GM21528 (cell line): ENCODE measurements around the gene SPOCD1.

ENCODE experiments used
- ATAC-seq: cut with Tn5 transposase; IDR thresholded peaks from one replicate; pipeline ENCODE4 v1.9.1; 2021; ENCODE audit warnings: mild to moderate bottlenecking, moderate library complexity; ENCODE audit not compliant: unreplicated experiment, low FRiP score

The SPOCD1 gene

DNA sequence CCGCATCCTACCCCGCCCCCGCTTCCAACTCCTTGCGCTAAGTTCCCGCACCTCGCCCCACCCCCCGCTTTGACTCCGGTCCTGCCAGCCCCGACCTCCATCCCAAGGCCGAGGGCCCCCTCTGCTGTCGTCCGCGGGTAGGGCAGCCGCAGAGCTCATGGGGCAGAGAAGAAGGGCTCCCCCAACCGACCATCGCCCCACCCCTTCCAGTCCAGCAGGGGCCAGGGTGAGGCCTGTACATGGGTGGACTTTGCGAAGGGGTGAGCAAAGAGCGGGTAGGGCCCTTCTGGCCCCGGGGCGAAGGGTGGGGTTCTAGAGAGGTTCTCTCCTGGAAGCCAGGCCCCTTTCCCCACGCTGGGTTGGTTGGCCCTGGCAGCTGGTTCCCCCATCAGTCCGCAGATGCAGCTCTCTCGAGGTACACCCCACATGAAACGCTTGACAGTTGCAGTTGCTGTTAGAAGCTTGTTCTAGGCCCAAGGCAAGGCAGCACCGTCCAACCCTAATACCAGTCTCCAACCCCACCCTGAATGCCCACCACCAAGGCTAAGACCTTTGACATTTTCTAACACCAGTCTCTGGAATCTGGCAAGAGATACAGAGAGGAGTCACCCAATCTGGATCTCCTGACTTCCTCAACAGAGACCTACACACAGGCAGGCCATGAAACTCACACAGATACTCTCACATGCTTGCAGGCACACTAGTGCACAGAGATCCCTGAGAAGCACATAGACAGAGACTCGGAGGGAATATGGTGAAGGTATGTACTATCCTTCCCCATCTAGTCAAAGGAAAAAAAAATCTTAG is 26.4 kb downstream of the SPOCD1 start:
- ATAC-seq = no peak

DNA sequence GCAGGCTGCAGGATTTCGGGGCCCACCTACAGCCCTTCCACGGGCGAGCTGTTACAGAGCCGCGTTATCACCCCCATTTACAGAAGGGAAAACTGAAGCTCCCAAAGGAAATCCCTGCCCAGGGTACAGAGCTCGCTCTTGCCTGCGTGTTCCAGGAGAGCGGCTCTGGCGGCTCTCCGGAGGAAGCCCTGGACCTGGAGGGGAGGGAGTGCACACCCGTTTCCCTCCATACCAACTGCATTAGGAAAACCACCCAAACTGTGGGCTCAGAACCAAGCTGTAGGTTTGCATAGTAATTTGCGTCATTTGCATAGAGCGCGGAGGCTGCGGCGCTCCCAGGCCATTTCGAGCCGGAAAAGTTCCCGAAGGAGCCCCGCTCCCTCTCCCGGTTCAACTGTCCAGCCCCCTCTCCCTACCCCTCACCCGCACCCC is 27.0 kb downstream of the SPOCD1 start:
- no peak for ATAC-seq

DNA sequence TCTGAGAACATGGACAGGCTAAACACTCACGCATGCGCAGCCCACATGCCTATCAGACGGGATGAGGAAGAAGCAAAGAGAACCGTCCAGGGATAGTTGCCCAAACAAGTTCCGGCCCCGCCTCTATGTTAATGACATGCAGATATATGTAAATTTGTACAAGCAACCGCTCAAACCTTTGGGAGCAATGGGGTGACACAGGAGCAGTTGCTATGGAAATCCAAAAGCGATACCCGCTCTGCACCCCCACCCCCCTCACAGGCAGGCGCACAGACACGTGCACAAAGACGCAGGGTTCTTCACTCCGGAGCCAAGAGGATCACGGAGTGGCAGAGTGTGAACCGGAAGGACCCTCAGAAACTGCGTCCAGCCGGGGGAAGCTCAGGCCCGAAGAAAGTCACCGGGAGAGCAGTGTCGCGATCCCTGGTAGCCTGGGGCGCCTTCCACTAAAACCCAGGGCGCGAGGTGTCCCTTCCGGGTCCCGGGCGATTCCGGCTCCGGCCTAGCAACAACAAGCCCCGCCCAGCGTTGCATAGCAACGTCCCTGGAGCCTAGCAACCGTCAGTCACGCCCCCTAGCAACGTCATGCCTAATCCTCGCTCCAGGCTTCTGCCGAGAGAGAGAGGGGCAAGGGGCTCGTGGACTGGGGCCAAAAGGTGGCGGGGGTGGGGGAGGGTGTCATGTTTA is 27.5 kb downstream of the SPOCD1 start:
- peak; percentile 68 for ATAC-seq

DNA sequence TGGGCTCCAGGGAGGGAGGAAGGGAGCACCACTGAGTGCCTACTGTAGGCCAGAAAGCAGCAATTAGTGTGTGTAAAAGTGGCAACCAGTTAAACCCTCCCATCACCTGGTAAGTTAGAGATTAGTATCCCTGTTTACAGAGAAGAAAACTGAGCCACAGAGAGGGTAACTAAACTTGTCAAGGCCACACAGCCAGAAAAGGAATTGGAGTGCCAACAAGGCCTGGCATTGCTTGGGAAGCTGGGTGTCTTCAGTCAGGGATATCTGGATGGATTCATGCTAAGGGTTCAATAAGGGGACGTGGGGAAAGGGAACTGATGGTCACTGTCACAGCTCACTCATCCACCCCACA is 28.1 kb downstream of the SPOCD1 start:
- ATAC-seq = no peak

DNA sequence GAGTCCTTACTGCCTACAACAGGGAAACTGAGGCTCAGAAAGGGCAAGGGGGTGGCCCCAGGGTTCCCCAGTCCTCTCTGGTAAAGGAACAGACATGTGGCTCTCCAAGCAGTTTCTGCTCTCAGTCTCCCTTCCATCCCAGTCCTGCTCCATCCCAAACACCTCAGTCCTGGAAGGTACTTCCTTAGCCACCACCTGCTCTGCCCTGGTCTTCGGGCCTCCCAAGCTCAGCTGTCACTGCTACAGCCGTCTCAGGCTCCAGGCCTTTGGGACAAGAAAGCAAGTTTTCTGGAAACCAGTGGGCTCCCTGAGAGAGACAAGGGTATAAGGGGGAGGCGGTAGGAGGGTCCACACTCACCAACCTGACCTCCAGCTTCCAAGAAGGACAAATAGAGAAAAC is 28.6 kb downstream of the SPOCD1 start:
- ATAC-seq = no peak

DNA sequence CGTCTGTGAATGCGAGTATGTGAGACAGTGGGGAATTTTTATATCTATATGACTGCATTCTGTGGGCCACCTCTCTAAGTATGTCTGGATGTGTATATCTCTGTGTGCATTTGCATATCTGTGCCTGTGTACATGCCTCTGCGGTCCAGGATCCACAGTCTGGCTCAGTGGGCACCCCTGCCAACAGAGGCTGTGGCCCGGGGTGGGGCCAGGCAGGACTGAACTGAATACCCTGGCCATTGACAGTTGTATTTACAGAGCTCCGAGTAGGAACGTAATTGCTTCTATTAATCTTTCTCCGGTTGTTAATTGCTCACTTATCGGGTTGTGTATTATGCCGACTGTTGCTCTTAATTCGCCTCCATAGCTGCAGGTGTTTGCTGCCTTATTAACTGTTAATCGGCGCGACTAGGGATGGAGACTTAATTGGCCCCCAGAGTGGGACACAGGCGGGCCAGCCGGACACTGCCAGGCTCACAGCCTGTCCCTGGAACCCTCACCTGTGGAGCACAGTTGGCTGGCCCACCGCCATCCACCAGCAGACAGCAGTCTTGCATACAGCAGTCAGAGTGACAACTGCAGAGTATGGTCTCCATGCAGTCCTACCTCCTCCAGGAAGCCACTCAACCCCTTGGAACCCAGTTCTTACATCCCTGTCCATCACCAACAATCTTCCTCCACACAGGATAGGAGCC is 29.3 kb downstream of the SPOCD1 start:
- no peak for ATAC-seq

DNA sequence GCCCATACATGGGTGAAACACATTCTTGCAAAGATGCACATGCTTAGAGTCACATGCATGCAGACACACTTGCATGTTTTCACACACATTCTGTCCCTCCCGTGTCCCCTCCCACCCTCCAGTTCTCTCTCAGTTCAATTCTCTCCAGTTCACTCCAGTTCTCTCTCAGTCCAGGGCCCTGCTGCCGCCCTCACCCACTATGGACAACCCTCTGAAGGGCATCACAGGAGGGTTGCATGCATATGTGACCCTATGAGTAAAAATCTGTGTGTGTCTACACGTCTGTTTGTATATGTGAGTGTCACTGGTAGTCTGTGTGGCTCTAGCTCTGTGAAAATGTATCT is 29.9 kb downstream of the SPOCD1 start:
- no peak for ATAC-seq

DNA sequence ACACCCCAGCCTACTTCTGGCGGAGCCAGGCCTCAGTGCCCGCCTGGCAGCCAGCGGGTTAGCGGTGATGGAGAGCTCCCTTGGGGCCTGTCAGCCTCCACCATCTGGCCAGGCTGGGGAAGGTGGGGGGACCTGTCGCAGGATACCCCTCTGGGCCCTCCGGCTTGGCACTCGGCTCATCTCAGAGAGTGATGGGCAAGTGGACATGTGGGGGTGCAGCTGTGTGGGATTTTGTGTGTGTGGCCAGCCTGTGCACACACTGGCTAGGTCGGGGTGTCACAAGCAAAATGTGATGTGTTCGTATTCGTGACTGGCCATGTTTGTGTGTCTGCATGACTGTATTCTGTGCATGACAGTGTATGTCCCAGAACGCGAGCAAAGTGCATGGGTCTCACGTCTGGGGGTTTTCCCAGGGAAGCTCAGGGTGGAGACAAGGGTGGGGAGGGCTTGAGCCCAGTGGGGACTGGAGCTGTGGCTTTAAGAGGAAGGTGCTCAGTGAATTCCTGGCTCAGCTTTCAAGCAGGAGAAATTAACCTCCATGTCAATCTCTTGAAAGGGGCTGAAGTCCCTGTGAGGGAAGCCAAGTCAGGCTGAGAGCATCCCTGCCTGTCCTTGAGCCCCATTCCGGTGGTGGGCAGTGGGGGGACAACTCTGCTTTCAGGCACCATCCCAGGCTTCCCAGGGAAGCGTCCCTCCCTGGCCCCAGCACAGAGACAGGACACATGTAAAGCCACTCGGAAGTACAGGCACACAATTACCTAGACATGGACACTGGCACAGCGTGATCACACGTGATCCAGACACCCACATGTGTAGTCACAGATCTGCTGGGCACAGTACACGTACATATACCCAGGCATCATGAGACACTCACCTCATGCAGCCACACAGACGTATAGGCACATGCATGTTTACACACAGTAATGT is 30.5 kb downstream of the SPOCD1 start:
- ATAC-seq = no peak

DNA sequence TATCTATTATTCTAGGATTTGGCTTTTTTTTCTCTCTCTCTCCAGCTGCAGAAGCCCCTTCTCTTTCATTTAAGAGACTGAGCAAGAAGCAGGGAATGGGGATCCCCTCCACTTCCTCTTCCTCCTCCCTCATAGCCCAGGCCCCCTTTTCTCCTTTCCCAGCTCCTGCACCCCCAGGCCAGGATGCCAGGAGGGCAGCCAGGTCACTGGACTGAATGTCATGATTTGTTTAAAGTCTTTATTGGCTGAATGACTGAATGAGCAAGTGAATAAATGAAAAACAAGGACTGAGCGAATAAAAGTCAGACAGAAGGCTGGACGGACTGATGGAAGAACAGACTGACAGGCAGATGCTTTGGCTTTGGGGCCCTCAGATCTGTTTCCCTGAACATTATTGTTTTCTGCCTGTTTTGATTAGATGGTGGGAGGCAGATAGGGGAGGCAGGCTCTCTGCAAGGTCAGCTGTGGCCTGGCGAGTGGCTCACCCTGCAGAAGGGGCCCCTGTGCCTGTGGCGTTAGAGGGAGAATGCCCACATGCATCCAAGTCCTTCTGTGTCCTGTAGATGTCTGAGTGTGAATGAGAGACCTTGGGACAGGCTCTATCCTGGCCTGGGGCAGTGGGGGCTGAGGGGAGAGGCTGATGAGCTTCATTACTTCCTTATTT is 31.3 kb downstream of the SPOCD1 start:
- no peak for ATAC-seq

DNA sequence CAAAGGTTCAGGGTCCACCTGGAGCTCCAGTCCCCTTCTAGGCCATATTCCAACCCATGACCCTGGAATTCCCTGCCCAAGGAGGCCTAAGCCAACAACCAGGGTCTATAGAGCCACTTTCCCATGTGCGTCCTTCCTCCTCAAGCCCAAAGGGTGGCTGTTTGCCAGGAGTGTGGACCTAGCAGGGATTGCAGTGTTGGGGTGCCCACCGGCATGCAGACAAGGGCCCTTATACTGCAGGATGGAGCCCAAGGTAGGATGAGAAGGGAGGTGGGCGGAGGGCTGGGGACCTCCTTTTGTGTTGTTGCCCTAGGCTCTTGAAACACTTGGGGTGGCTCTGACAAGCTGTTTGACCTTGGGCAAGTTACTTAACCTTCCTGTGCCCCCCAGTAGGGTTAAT is 32.0 kb downstream of the SPOCD1 start:
- ATAC-seq = no peak

DNA sequence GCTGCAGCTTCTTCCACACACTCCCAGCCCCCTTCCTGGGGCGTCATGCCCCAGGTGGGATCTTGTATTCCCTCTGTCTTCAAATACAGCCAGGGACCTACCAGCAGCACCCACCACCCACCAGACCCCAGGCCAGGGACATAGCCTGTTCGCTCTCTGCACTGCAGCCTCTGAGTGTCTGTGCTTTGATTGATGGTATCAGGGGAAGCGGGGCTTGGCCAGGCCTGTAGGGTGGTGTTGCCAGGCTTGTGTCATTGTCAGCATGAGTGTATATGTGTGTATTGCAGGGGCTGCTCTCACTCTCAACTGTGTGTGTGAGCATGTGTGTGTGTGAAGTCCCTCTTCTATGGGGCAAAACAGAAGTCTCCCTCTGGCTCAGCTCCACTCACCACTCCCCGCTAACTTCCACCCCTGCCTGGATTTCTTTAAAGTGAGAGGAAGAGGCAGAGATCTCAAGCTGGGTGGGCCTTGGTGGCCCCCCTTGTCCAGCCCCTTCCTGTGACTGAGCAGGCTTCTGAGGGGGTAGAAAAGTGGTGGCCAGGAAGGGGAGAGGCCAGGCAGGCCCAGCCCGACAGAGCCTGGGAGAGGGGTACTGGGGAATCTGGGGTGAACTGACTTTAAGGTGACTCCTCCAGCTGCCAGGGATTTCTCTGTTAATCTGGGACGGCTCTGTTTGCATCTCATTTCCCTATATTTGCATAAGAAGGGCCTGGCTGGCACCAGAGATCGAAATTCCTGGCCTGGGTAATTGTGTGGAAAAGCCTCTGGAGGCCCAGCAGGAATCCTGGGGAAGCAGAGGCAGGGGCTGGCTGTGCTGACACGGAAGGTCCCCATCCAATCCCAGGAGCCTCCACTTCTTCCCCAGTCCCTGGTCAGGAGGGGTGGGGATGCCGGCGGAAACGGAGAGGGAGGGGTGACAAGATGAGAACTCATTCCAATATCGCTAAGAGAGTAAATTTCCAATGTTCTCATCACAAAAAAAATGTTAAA is 33.1 kb downstream of the SPOCD1 start:
- no peak for ATAC-seq

DNA sequence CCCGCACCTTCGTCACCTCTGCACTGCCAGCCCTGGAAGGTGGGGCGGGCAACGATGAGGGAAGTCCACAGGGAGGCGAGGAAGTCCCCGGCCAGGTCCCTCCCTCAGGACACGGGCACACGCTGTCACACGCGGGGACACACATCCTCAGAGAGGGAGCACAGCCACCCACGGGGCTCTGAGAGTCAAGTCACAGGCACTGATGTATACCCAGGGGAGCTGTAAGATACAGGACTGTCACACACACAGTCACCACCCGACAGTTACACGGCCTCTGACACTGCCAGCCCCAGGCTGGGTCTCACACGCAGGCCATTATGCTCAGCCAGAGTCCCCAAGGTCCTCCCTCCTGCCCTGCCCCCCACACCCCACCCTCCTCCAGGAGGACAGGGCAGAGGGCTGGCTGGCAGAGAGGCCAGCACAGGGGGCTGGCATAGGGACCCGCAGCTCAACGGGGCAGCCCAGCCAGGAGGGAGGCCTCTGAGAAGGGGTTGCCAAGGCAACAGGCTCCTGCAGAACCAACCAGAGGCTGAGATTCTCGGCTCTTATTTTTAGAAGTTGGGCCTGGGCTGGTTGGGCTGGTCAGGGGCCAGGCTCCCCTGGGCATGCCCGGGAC is 34.0 kb downstream of the SPOCD1 start:
- ATAC-seq = no peak

DNA sequence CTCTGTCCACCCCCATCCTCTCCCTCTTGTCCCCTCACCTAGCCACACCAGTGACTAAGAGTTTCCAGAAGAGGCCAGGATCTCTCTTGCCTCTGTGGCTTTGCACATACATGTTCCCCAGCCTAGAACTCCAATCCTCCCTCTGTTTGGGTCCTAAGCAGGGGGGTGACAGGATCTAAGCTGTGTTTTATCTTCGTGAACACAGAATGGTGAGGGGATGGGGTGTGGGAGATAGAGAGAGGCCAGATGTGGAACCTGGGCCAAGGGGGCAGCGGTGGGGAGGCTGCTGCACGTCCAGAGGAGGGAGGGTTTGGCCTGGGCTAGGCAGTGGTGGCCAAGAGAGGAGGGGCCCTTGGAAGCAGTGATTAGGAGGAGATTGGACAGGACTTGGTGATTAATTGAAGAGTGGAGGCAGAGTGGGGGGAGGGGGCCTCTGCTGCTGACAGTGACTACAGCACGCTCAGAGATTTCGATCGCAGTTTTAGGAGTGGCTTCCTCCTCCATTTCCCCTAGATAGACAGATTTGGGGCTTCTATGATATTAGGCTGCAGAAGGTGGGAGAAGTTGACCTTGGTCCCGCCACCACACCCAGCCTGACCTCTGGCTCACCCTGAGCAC is 34.6 kb downstream of the SPOCD1 start:
- no peak for ATAC-seq

DNA sequence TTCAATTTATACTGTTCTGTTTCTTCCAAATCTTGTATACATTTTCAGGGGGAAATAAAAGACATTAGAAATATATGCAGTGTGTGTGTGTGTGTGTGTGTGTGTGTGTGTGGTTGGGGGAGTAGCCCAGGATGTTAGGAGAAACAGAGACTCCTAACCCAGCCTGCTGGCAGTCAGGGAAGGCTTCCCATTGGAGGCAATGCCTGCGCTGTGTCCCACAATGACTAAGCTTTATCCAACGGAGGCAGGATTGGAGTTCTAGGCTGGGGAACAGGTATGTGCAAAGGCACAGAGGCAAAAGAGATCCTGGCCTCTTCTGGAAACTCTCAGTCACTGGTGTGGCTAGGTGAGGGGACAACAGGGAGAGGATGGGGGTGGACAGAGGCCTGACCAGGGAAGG is 35.2 kb downstream of the SPOCD1 start:
- no peak for ATAC-seq

DNA sequence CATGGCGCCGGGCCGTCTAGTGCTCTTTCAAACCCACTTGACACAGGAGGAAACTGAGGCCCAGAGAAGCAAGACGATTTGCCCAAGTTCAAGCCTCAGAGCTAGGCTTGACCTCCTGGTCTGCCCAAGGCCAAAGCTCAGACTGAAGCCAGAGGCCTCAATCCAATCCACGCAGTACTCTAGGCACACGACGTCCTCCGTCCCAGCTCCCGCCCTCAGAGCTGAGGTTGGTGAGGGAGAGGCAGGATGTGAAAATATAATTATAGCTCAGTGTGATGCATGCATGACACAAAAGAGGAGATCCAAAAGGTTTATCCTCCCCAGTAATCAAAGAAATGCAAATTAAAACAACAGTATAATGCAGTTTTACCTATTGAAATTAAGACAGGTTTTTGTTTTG is 36.1 kb downstream of the SPOCD1 start:
- no peak for ATAC-seq

DNA sequence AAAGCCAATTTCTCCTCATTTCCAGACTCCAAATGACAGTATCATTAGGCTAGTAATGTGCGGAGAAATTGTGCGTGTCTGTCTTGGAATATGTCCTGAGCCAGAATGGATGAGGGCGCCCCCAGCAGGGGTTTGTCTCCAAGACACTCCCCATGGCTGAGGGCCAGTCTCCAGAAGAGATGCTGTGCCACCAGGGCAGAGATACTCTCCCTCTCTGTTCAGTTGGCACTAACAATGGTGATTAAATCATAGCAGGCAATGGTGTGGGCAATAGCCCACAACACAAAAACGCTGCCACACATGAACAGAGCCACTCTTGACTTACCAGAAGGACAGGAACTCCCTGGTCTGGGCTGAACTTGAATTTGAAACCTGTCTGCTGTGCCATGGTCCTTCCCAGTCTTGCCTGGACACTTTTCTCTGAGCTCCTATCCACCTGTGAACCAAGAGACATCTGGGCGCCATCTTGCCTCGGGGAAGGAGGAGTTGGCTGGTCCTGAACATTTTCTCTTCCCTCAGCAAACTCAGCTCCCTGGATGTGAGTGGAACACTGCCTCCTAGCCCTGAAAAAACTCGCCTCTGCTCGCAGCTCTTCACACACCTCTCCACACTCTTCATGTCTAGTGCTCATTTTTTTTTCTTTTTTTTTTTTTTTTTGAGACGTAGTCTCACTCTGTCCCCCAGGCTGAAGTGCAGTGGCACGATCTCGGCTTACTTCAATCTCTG is 36.9 kb downstream of the SPOCD1 start:
- ATAC-seq = no peak

DNA sequence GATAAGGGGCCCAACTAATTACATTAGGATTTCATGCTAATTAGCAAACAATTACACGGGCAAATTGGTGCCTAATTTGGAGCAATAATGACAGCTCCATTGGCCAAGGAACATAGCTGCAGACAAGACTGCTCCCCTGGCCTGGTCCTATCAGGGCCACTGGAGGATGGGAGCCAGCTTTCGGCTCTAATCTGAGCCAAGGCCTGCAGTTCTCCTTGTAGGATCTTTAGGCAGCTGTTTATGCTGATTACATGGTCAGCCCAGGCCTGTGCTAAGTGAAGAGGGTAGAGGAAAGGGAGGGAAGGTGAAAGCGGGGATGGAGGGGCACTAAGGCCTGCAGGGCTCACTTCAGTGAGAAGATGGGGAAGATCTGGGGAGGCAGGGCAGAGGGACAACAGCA is 39.3 kb downstream of the SPOCD1 start:
- ATAC-seq = no peak
